ENCODE measurements around the gene TIGIT. TPM values are rescaled to one million over a fixed set of nuclear protein-coding genes. Genes with fewer than 3 reads are reported as not detected.

The TIGIT gene
- total RNA-seq, 1 donor from 2014 or later, result not detected

DNA sequence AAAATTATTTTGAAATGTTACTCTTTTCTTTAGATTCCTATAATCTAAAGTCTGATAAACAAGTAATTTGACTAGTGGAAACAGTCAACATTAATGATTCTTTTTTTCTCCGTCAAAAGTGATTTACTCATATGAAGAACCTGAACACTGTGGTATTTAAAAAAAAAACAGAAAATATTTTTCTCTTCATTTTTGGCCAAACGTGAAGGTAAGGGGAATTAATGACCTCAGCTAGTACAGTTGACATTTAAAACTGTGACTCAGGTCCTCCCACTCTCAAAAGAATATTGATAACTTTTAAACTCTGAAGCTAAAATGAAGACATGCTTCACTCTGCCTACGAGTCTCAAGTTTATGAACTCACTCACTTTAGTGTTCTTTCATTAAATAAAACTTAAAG lies 34.5 kb downstream of the TIGIT start:
- H3K27ac ChIP-seq (ENCODE audit: low read depth, low read length), result no peak overlapping the region
- H3K4me3 ChIP-seq (ENCODE audit: low read length in 3 of 3), result no peak overlapping the region
- peaks cover 0 to 7% (median 3%) of the 10 kb centered on the region in 3 donors for H3K36me3 ChIP-seq (ENCODE audit: control insufficient read depth in 3 of 3, insufficient read depth in 3 of 3, low read length in 3 of 3)

GRCh38 chr3:114329823-114330222 lies 36.0 kb downstream of the TIGIT start:
- Histone ChIP-seq H3K9me3 (ENCODE audit: control insufficient read depth in 3 of 3, low read length in 3 of 3) (no peaks in the 10 kb centered on the region), H3K4me3 (ENCODE audit: low read length in 3 of 3) (no peak overlapping the region), H3K27me3 (ENCODE audit: control insufficient read depth in 3 of 3, insufficient read depth in 3 of 3, low read length in 3 of 3) (no peaks in the 10 kb centered on the region), H3K4me1 (ENCODE audit: control insufficient read depth in 3 of 3, insufficient read depth in 3 of 3, low read length in 3 of 3) (peaks cover 0 to 3% (median 1%) of the 10 kb centered on the region in 3 donors), H3K27ac (ENCODE audit: low read depth, low read length) (no peak overlapping the region), H3K9ac (ENCODE audit: low read depth in 1 of 3, low read length in 3 of 3) (no peak overlapping the region), H3K36me3 (ENCODE audit: control insufficient read depth in 3 of 3, insufficient read depth in 3 of 3, low read length in 3 of 3) (peaks cover 0 to 4% (median 3%) of the 10 kb centered on the region in 3 donors)

More for the DNA sequence above, 34.5 kb downstream of the TIGIT start:
- Histone ChIP-seq H3K27me3 (ENCODE audit: control insufficient read depth in 3 of 3, insufficient read depth in 3 of 3, low read length in 3 of 3) (no peaks in the 10 kb centered on the region), H3K4me1 (ENCODE audit: control insufficient read depth in 3 of 3, insufficient read depth in 3 of 3, low read length in 3 of 3) (peaks cover 0 to 4% (median 3%) of the 10 kb centered on the region in 3 donors), H3K9ac (ENCODE audit: low read depth in 1 of 3, low read length in 3 of 3) (no peak overlapping the region), H3K9me3 (ENCODE audit: control insufficient read depth in 3 of 3, low read length in 3 of 3) (no peaks in the 10 kb centered on the region)

DNA sequence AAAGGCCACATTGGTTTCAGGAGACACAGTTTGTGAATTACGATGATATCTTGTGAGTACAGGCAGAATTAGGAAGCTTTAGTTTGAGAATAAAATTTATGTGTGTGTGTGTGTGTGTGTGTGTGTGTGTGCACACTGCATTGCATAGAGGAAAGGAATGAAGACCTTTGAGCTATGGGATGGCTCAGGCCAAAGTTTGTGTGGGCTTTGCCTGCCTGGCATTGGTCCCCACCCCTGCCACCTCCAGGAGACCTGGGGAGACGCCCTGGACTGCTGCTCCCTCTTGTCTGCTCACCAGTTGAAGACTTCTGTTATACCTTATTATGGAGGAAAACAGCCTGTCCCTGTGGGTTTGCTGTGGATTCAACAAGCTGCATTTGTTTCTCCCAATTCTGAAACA lies 37.2 kb downstream of the TIGIT start:
- Histone ChIP-seq H3K4me3 (ENCODE audit: low read length in 3 of 3) (no peak overlapping the region), H3K9ac (ENCODE audit: low read depth in 1 of 3, low read length in 3 of 3) (no peak overlapping the region), H3K9me3 (ENCODE audit: control insufficient read depth in 3 of 3, low read length in 3 of 3) (no peaks in the 10 kb centered on the region), H3K4me1 (ENCODE audit: control insufficient read depth in 3 of 3, insufficient read depth in 3 of 3, low read length in 3 of 3) (no peaks in the 10 kb centered on the region), H3K27ac (ENCODE audit: low read depth, low read length) (no peak overlapping the region), H3K36me3 (ENCODE audit: control insufficient read depth in 3 of 3, insufficient read depth in 3 of 3, low read length in 3 of 3) (peaks cover 0 to 4% (median 3%) of the 10 kb centered on the region in 3 donors), H3K27me3 (ENCODE audit: control insufficient read depth in 3 of 3, insufficient read depth in 3 of 3, low read length in 3 of 3) (no peaks in the 10 kb centered on the region)

DNA sequence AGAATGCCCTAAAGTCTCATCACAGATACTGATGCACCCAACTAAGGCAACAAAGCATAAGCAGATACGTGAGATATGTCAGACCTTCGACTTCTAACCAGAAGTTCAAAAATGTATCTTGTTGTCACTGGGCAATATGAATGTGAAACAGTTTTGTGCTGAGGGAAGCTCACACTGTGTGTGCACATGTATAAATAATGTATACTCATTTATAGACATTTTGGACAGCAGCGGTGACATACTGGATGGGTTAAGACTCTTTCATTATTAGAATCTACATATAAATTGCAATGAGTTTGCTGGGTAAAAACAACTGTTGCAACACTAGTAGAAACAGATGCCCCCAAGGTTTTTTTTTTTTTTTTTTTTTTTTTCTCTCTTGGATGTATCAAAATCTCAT lies 37.9 kb downstream of the TIGIT start:
- no peak overlapping the region for H3K4me3 ChIP-seq (ENCODE audit: low read length in 3 of 3)
- H3K36me3 ChIP-seq (ENCODE audit: control insufficient read depth in 3 of 3, insufficient read depth in 3 of 3, low read length in 3 of 3), result peaks cover under 1 to 4% (median 3%) of the 10 kb centered on the region in 3 donors
- H3K4me1 ChIP-seq (ENCODE audit: control insufficient read depth in 3 of 3, insufficient read depth in 3 of 3, low read length in 3 of 3), result no peaks in the 10 kb centered on the region
- no peaks in the 10 kb centered on the region for H3K9me3 ChIP-seq (ENCODE audit: control insufficient read depth in 3 of 3, low read length in 3 of 3)
- H3K27me3 ChIP-seq (ENCODE audit: control insufficient read depth in 3 of 3, insufficient read depth in 3 of 3, low read length in 3 of 3), result no peaks in the 10 kb centered on the region
- H3K9ac ChIP-seq (ENCODE audit: low read depth in 1 of 3, low read length in 3 of 3), result no peak overlapping the region
- no peak overlapping the region for H3K27ac ChIP-seq (ENCODE audit: low read depth, low read length)

DNA sequence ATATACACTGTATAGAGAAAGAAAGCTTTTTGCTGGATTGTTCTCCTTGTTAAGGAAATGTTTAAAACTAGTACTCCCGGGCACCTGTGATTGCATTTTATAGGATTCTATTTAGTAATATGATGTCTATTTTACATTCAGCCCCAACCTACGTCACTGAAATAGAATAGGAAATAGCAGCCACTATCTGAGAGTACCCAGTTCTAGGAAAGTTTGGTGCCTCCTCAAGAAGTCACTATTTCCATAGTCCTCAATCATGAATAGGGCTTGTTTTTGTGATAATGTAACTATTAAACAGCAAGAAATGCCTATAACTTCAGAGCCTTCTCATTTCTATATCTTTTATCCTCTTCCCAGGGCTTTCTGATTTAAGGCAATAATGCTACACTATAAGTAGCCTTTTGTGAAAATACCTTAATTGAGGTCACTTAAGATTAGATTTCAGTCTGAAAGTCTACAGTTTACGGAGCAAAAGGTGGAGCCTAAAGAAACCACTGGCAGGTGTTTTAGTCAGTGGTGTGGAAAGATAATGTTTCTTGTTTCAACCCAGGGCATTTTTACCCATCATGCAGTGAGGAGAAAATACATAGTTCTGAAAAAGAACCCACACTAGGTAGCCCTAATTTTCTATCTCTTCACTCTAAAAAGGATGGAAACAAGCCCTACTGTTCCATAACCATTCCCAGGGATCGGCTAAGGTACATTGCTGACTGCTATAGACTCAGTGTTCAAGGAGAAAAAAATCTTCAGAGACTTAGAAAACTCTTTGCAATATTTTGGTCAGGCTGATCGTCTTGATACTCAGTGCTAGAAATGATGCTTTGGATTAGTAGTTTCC lies 38.7 kb downstream of the TIGIT start:
- no peak overlapping the region for H3K4me3 ChIP-seq (ENCODE audit: low read length in 3 of 3)
- no peak overlapping the region for H3K27ac ChIP-seq (ENCODE audit: low read depth, low read length)
- no peaks in the 10 kb centered on the region for H3K9me3 ChIP-seq (ENCODE audit: control insufficient read depth in 3 of 3, low read length in 3 of 3)

GRCh38 chr3:114333180-114333922 lies 39.5 kb downstream of the TIGIT start:
- Histone ChIP-seq H3K4me1 (ENCODE audit: control insufficient read depth in 3 of 3, insufficient read depth in 3 of 3, low read length in 3 of 3) (no peaks in the 10 kb centered on the region), H3K4me3 (ENCODE audit: low read length in 3 of 3) (no peak overlapping the region), H3K27ac (ENCODE audit: low read depth, low read length) (no peak overlapping the region), H3K27me3 (ENCODE audit: control insufficient read depth in 3 of 3, insufficient read depth in 3 of 3, low read length in 3 of 3) (no peaks in the 10 kb centered on the region), H3K36me3 (ENCODE audit: control insufficient read depth in 3 of 3, insufficient read depth in 3 of 3, low read length in 3 of 3) (peaks cover 0 to 8% (median 5%) of the 10 kb centered on the region in 3 donors), H3K9me3 (ENCODE audit: control insufficient read depth in 3 of 3, low read length in 3 of 3) (no peaks in the 10 kb centered on the region), H3K9ac (ENCODE audit: low read depth in 1 of 3, low read length in 3 of 3) (no peak overlapping the region)

More for the DNA sequence above, 38.7 kb downstream of the TIGIT start:
- no peaks in the 10 kb centered on the region for H3K4me1 ChIP-seq (ENCODE audit: control insufficient read depth in 3 of 3, insufficient read depth in 3 of 3, low read length in 3 of 3)
- no peaks in the 10 kb centered on the region for H3K27me3 ChIP-seq (ENCODE audit: control insufficient read depth in 3 of 3, insufficient read depth in 3 of 3, low read length in 3 of 3)
- no peak overlapping the region for H3K9ac ChIP-seq (ENCODE audit: low read depth in 1 of 3, low read length in 3 of 3)
- H3K36me3 ChIP-seq (ENCODE audit: control insufficient read depth in 3 of 3, insufficient read depth in 3 of 3, low read length in 3 of 3), result peaks cover 2 to 4% (median 3%) of the 10 kb centered on the region in 3 donors

DNA sequence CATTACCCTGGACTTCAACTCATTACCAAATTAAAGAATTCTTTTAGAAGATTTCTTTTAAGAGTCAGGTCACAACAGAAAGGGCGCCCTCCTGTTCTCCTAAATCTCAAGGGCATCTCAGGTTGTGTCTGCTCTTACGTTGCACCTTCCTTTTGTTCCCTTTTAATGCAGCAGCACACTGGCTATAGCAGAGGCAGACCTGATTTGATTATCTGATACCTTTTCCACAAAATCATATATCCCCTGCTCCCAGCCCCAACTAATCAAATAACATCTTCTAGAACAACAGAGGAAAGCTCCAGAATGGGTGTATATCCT lies 40.1 kb downstream of the TIGIT start:
- no peaks in the 10 kb centered on the region for H3K27me3 ChIP-seq (ENCODE audit: control insufficient read depth in 3 of 3, insufficient read depth in 3 of 3, low read length in 3 of 3)
- H3K9ac ChIP-seq (ENCODE audit: low read depth in 1 of 3, low read length in 3 of 3), result no peak overlapping the region
- H3K36me3 ChIP-seq (ENCODE audit: control insufficient read depth in 3 of 3, insufficient read depth in 3 of 3, low read length in 3 of 3), result peaks cover 0 to 12% (median 7%) of the 10 kb centered on the region in 3 donors
- H3K27ac ChIP-seq (ENCODE audit: low read depth, low read length), result no peak overlapping the region
- H3K4me1 ChIP-seq (ENCODE audit: control insufficient read depth in 3 of 3, insufficient read depth in 3 of 3, low read length in 3 of 3), result peaks cover 0 to under 1% (median 0%) of the 10 kb centered on the region in 3 donors
- H3K4me3 ChIP-seq (ENCODE audit: low read length in 3 of 3), result no peak overlapping the region
- H3K9me3 ChIP-seq (ENCODE audit: control insufficient read depth in 3 of 3, low read length in 3 of 3), result no peaks in the 10 kb centered on the region

DNA sequence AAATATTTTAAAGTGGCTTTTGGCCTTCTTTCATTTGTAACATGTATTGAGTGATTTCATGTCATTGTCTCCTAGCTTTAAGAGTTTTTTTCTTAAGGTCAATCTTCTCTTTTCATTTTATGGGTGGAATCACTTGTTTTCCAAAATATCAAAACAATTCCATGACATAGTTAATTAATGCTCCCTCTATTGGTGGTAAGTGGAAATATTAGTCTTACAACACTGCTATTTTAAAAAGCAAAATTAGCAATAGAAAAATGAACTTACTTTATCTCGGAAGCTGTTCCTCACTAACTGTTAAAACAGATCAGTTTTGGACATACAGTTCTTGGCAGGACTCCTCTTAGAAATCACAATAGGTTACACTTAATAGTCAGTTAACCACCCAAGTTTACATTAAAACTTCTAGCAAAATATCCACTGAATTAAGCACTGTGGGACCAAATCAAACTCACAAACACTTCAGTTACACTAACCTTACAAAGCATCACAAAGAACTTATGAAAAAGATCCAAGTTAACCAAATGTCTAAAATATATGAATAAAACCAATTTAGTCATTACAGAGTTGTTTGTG lies 42.4 kb downstream of the TIGIT start:
- H3K4me3 ChIP-seq (ENCODE audit: low read length in 3 of 3), result no peak overlapping the region
- no peak overlapping the region for H3K27ac ChIP-seq (ENCODE audit: low read depth, low read length)
- peaks cover 0 to 4% (median 0%) of the 10 kb centered on the region in 3 donors for H3K4me1 ChIP-seq (ENCODE audit: control insufficient read depth in 3 of 3, insufficient read depth in 3 of 3, low read length in 3 of 3)
- H3K9ac ChIP-seq (ENCODE audit: low read depth in 1 of 3, low read length in 3 of 3), result no peak overlapping the region
- H3K9me3 ChIP-seq (ENCODE audit: control insufficient read depth in 3 of 3, low read length in 3 of 3), result no peaks in the 10 kb centered on the region
- no peaks in the 10 kb centered on the region for H3K27me3 ChIP-seq (ENCODE audit: control insufficient read depth in 3 of 3, insufficient read depth in 3 of 3, low read length in 3 of 3)
- H3K36me3 ChIP-seq (ENCODE audit: control insufficient read depth in 3 of 3, insufficient read depth in 3 of 3, low read length in 3 of 3), result peaks cover 5 to 16% (median 13%) of the 10 kb centered on the region in 3 donors

GRCh38 chr3:114336857-114337256 lies 43.0 kb downstream of the TIGIT start:
- peaks cover 5 to 16% (median 13%) of the 10 kb centered on the region in 3 donors for H3K36me3 ChIP-seq (ENCODE audit: control insufficient read depth in 3 of 3, insufficient read depth in 3 of 3, low read length in 3 of 3)
- H3K9ac ChIP-seq (ENCODE audit: low read depth in 1 of 3, low read length in 3 of 3), result no peak overlapping the region
- H3K27me3 ChIP-seq (ENCODE audit: control insufficient read depth in 3 of 3, insufficient read depth in 3 of 3, low read length in 3 of 3), result no peaks in the 10 kb centered on the region
- no peaks in the 10 kb centered on the region for H3K9me3 ChIP-seq (ENCODE audit: control insufficient read depth in 3 of 3, low read length in 3 of 3)
- no peak overlapping the region for H3K27ac ChIP-seq (ENCODE audit: low read depth, low read length)
- H3K4me3 ChIP-seq (ENCODE audit: low read length in 3 of 3), result no peak overlapping the region
- H3K4me1 ChIP-seq (ENCODE audit: control insufficient read depth in 3 of 3, insufficient read depth in 3 of 3, low read length in 3 of 3), result peaks cover 0 to 7% (median 0%) of the 10 kb centered on the region in 3 donors
